MCF 10A (cell line): ENCODE measurements around the gene PADI3. TPM values are rescaled to one million over a fixed set of nuclear protein-coding genes. Genes with fewer than 3 reads are reported as not detected.

Experiments
- BruUV-seq: library from RNA; stranded (reverse); fragments of 400-500 nt; replicated peaks from 2 replicates; lab custom pipeline; 2021; lab: Mats Ljungman, UMichigan
- CTCF ChIA-PET: fragments of 300-600 bp; sonication (Branson Sonifier 250); formaldehyde crosslinking; extraction: SDS; loops from one replicate; lab custom pipeline; 2021; ENCODE audit warnings: antibody characterized with exemption, inconsistent platforms; lab: Yijun Ruan, JAX
- POLR2A ChIA-PET: fragments of 300-600, 350-650 bp; sonication (Branson Sonifier 250); formaldehyde crosslinking; extraction: SDS; loops from one replicate; lab custom pipeline; 2020; ENCODE audit warnings: antibody characterized with exemption, inconsistent platforms; lab: Yijun Ruan, JAX
- DNase-seq: peaks from one replicate; pipeline ENCODE4 v3.0.0-alpha.2; 2018; ENCODE audit not compliant: unreplicated experiment
- H3K27ac Mint-ChIP-seq: one replicate; pipeline ENCODE4 v1.8.0; 2022; ENCODE audit warnings: mild to moderate bottlenecking, low read depth, mixed read lengths; ENCODE audit not compliant: unreplicated experiment
- H3K27me3 Mint-ChIP-seq: one replicate; pipeline ENCODE4 v1.8.0; 2022; ENCODE audit warnings: mixed read lengths; ENCODE audit not compliant: insufficient read depth, unreplicated experiment
- H3K36me3 Mint-ChIP-seq: one replicate; pipeline ENCODE4 v1.8.0; 2022; ENCODE audit warnings: mild to moderate bottlenecking, moderate library complexity, mixed read lengths; ENCODE audit not compliant: insufficient read depth, unreplicated experiment
- H3K4me1 Mint-ChIP-seq: one replicate; pipeline ENCODE4 v1.8.0; 2022; ENCODE audit warnings: mixed read lengths; ENCODE audit not compliant: insufficient read depth, unreplicated experiment
- H3K4me3 Mint-ChIP-seq: one replicate; pipeline ENCODE4 v1.8.0; 2022; ENCODE audit warnings: mild to moderate bottlenecking, moderate library complexity, mixed read lengths; ENCODE audit not compliant: unreplicated experiment
- H3K9me3 Mint-ChIP-seq: one replicate; pipeline ENCODE4 v1.8.0; 2022; ENCODE audit warnings: mixed read lengths; ENCODE audit not compliant: unreplicated experiment
- CTCF ChIP-seq: fragments of 200-600 bp; IDR thresholded peaks from one replicate; pipeline ENCODE4 v1.8.0; 2022; ENCODE audit warnings: antibody characterized with exemption, mild to moderate bottlenecking; ENCODE audit not compliant: unreplicated experiment
- intact Hi-C: fragments of 100-400 bp; cut with micrococcal nuclease; formaldehyde crosslinking; loops from 2 replicates; pipeline ENCODE4 v1.14.1; 2022
- microRNA-seq: library from miRNA; unstranded; fragments of <30 nt; microRNA quantifications from one replicate; pipeline ENCODE4 v1.2.0, GENCODE V29; 2022
- total RNA-seq: library from RNA; stranded (reverse); gene quantifications from 2 replicates; pipeline ENCODE4 v1.2.3, GENCODE V29; 2022

The PADI3 gene
- total RNA-seq, 1 experiment from 2014 or later: 0.12 TPM

GRCh38 chr1:17329610-17330009, 80.7 kb downstream of the PADI3 start:
- Mint-ChIP-seq H3K36me3 (no peaks in the 10 kb centered on the region), H3K27me3 (no peaks in the 10 kb centered on the region), H3K4me3 (no peak overlapping the region), H3K9me3 (no peaks in the 10 kb centered on the region), H3K27ac (no peak overlapping the region), H3K4me1 (no peaks in the 10 kb centered on the region)
- DNase-seq: no peak
- no TSS peak for BruUV-seq
- ChIA-PET CTCF (no interaction called here), POLR2A (interaction anchor here (0.6 kb wide), 1 partner anchor 66 kb away, joined by 3 read pairs; no protein-coding TSS in a partner anchor)
- no peak for TF ChIP-seq CTCF
- intact Hi-C loops: loop anchor here (10.0 kb wide), 1 partner anchor 265 kb away; no protein-coding TSS in a partner anchor

GRCh38 chr1:17330856-17331255, 82.0 kb downstream of the PADI3 start:
- POLR2A ChIA-PET: no interaction called here
- DNase-seq: no peak
- BruUV-seq: no TSS peak
- Mint-ChIP-seq H3K36me3 (no peaks in the 10 kb centered on the region), H3K4me3 (no peak overlapping the region), H3K4me1 (peaks cover 1% of the 10 kb centered on the region), H3K27ac (no peak overlapping the region), H3K9me3 (no peaks in the 10 kb centered on the region), H3K27me3 (no peaks in the 10 kb centered on the region)
- CTCF ChIA-PET: interaction anchor here (1.0 kb wide), 2 partner anchors 40 to 91 kb away, joined by 3 read pairs; no protein-coding TSS in a partner anchor
- no peak for TF ChIP-seq CTCF
- intact Hi-C loops: loop anchor here (10.0 kb wide), 1 partner anchor 266 kb away; no protein-coding TSS in a partner anchor

GRCh38 chr1:17333081-17333480, 84.2 kb downstream of the PADI3 start:
- DNase-seq: no peak
- Mint-ChIP-seq H3K9me3 (no peaks in the 10 kb centered on the region), H3K27ac (no peak overlapping the region), H3K4me1 (peaks cover 5% of the 10 kb centered on the region), H3K36me3 (no peaks in the 10 kb centered on the region), H3K27me3 (no peaks in the 10 kb centered on the region), H3K4me3 (no peak overlapping the region)
- intact Hi-C loops: loop anchor here (10.0 kb wide), 1 partner anchor 268 kb away; no protein-coding TSS in a partner anchor
- TF ChIP-seq CTCF: no peak
- no TSS peak for BruUV-seq
- POLR2A ChIA-PET: interaction anchor here (0.8 kb wide), 1 partner anchor 46 kb away, joined by 3 read pairs; no protein-coding TSS in a partner anchor
- CTCF ChIA-PET: interaction anchor here (0.6 kb wide), 2 partner anchors 53 to 285 kb away, joined by 3 to 4 read pairs; no protein-coding TSS in a partner anchor

Small RNAs within 50 kb of the gene (microRNA-seq; reads per million reads assigned to microRNA genes)
- not detected for gene MIR3972

Other genes with a start within 250 kb of the PADI3 start
- gene ATP13A2, start 237.2 kb upstream of the PADI3 start, total RNA-seq: 59.4 and 61.3 TPM in 2 replicates
- gene SDHB, start 195.1 kb upstream of the PADI3 start, total RNA-seq: 166 and 189 TPM in 2 replicates
- 0.16 and 0.20 TPM in 2 replicates for gene PADI2, start 129.6 kb upstream of the PADI3 start, total RNA-seq
- gene PADI1, start 44.0 kb upstream of the PADI3 start, total RNA-seq: 0.10 and 0.58 TPM in 2 replicates
- gene PADI4, start 59.1 kb downstream of the PADI3 start, total RNA-seq: 0.51 TPM in 1 of 2 replicates, not detected in the other
- not detected in 2 replicates for gene PADI6, start 123.1 kb downstream of the PADI3 start, total RNA-seq
- gene RCC2, start 190.6 kb downstream of the PADI3 start, total RNA-seq: 89.1 and 107 TPM in 2 replicates